Hematopoietic multipotent progenitor cell (in vitro differentiated cells): ENCODE measurements around the gene PITPNC1. TPM values are rescaled to one million over a fixed set of nuclear protein-coding genes. Genes with fewer than 3 reads are reported as not detected.
"Not testable (repeated sequence)": the region's sequence is repeated elsewhere in the genome, so short reads cannot be mapped to it uniquely, and the experiment has no call there.

Experiments
- DNase-seq, 3 donors: peaks; one replicate each; pipeline ENCODE4 v3.0.0-alpha.2; 2011 to 2015; ENCODE audit warnings: low read depth in 2 of 3, low spot score in 2 of 3
- total RNA-seq: library from RNA; depleted of rRNA; stranded (reverse); fragments of >200 nt; gene quantifications from one replicate; pipeline ENCODE4 v1.2.3, GENCODE V29; 2012

Gene PITPNC1
- total RNA-seq, 1 donor: 5.9 TPM

DNA sequence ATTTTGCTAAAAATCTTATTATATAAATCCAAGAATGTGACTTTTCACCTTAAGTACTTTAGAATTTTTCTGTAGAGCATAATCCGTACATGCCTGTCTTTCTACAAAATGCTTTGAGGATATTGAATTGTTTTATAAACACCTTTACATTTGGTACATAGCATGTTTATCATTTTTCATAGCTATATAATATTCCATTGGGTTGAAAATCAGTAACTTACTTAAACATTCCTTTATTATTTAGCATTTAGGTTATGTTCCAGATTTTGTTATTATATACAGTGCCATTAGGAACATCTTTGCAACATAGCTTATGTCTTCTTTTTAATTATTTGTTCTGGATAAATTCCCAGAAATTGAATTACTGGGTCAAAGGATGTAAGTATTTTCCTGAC, 323.6 kb downstream of the PITPNC1 start:
- DNase-seq: no peak

GRCh38 chr17:67702861-67703260, 325.8 kb downstream of the PITPNC1 start:
- not testable (repeated sequence) for DNase-seq

GRCh38 chr17:67707442-67707841, 330.4 kb downstream of the PITPNC1 start:
- DNase-seq: no peak

DNA sequence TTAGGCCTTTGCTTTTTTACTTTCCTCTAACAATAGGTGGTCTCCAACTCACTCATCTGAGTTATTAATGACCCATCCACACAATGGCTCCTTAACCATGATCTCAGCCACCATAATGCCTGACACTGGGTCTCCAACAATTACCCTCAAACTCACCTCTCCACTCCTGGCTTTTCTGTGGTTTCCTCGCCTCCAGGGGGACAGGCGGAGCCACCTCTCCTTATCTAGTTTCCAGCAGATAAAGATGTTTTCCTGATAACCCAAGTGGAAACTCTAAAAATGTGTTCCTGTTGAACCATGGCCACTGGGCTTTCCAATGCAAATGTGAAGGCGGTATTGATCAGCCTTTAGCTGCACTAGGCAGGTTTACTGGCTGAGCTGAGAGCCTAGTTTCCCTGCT, 331.3 kb downstream of the PITPNC1 start:
- no peak for DNase-seq

DNA sequence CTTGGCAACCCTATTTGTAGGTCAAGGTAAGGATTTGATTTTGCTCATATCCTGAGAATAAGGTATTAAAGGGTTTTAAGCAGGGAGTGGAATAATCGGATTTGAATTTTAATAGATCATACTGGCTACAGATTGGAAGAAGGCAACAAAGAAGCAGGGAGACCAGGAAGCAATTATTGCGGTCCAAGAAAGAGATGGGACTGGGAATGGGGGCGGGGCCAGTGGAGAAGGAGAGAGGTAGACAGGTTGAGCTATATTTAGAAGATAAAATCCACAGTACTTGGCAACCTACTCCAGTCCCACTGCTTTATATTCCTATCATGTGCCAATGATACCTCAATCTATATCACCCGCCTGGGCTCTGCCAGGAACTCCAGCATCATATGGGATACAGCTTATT, 334.8 kb downstream of the PITPNC1 start:
- no peak for DNase-seq

DNA sequence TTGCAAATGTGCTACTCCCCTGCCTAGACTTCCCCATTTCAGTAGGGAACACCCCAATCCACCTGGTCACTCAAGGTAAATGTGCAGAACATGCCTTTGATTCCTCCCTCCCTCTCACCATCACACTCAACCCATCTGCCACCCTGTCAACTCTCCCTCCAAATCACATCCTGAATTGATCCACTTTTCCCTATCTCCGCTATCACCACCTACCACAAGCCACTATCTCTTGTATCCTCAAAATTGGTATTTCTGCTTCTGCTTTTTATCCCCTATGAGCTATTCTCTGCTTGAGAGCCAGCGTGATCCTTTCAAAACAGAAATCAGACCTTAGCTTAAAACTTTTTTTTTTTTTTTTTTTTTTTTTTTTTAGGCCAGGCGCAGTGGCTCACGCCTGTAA, 335.3 kb downstream of the PITPNC1 start:
- DNase-seq: no peak

DNA sequence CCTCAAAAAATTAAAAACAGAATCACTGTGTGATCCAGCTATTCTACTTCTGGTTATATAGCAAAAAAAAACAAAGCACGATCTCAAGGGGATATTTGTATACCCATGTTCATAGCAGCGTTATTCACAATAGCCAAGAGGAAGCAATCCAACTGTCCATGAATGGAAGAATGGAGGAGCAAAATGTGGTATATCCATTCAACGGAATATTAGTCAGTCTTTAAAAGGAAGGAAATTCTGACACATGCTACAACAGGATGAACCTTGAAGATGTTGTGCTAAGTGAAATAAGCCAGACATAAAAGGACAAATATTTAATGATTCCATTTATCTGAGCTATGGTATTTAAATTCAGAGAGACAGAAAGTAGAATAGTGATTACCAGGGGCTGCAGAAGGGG, 336.1 kb downstream of the PITPNC1 start:
- DNase-seq: no peak

DNA sequence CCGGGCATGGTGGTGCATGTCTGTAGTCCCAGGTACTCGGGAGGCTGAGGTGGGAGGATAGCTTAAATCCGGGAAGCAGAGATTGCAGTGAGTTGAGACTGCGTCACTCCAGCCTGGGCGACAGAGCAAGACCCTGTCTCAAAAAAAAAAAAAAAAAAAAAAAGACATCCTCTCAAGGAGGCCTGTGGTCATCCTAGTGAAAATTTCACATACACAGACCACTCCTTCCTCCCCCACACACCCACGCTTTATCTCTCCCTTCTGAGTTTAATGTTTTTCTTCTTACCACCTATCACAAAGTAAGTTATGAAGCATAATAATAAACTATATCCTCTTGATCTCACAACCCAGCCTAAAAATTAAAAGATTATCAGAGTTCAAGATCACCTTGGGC, 339.3 kb downstream of the PITPNC1 start:
- no peak for DNase-seq

DNA sequence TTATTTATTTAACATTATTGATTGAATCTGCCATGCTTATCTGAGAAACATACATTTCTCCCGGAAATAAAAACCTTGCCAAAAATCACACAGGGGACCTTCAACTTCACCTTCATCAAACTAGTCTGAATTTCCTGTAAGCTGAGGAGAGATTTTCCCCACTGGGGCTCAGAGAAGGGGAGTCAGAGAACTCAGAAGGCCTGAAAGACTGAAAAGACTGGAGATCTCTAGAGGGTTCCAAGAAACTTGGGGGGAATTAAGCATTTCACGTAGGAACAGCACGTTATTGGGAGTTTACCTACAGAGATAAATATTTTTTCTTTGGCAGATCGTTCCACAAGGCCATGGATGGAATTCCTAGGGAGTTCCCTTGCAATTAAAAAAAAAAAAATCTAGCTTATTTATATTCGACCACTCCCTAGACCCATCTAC, 340.1 kb downstream of the PITPNC1 start:
- DNase-seq: no peak

DNA sequence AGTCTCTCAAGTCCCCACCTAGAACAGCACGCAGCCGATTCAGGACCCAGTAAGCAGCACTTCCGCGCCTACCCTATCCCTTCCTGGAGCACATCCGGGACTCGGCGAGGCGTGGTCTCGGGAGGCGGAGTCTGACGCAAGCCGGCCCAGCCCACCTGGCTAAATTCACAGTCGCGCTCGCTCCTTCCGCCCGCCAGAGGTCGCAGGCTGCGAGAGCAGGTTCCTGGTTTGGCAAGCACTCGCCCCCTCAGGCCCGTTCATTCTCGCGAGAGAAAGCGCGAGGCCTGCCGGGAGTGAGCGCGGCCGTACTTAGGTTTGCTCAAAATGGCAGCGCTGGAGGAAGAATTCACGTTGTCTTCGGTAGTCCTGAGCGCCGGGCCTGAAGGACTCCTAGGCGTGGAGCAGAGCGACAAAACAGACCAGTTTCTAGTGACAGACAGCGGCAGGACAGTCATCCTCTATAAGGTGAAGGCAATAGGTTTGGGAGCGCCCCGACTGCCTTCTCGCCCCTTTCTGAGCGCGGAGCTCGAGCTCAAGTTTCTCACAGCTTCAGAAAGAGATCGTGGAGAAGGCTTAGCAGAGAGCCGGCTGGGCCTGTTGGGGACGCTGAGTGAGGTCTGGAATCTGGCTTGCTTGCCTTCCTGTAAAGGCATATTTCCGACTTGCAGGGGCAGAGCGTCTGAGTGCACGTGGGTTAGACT, 340.7 kb downstream of the PITPNC1 start, which contains the start of gene NOL11:
NOL11 (plus strand) TSS at position 313 of the 701 bp plus-strand sequence; CDS start at position 325, 12 bp downstream.
- peak; percentile 97 to 99 (median 99) for DNase-seq

GRCh38 chr17:67718325-67718941, 341.4 kb downstream of the PITPNC1 start:
- peak in 1 of 3 donors; percentile 42 for DNase-seq

DNA sequence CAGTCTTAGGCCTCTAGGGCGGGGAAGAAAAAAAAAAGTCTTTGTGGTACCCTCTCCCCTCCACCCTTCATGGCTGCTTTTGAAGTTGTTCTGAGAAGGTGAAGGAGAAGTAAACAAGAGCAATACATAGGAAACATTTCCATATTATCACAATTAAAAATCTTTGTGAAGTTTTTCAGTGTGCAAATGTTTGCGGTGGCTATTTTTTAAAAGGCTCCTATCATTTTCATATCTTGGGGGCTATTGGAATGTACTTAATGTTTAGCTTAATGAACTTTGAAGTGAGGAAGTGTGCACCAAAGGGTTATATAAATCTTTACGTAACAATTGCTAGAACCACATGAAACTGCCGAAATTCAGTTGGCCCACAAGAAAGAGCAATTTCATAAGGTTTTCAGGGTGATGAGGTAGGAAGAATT, 348.3 kb downstream of the PITPNC1 start:
- DNase-seq: no peak

- DNase-seq: no peak
Observed at GRCh38 chr17:67725807-67726206, 348.7 kb downstream of the PITPNC1 start.

- not testable (repeated sequence) for DNase-seq
Observed at GRCh38 chr17:67727152-67728039, 350.3 kb downstream of the PITPNC1 start.

- DNase-seq: no peak
Observed at GRCh38 chr17:67729903-67730302, 352.8 kb downstream of the PITPNC1 start.

DNA sequence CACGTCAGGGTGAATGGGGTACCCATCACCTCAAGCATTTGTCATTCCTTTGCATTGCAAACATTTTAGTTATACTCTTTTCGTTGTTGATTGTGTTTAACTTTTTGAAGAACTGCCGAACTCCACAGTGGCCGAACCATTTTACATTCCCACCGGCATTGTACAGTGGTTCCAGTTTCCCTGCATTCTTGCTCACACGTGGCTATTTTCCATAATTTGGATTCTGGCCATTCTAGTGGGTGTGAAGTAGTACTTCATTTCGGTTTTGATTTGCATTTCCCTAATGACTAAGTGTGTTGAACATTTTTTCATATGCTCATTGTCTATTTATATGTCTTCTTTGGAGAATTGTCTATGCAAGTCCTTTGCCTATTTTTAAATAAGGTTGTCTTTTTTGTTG, 353.6 kb downstream of the PITPNC1 start:
- no peak for DNase-seq

GRCh38 chr17:67733449-67733848, 356.4 kb downstream of the PITPNC1 start:
- no peak for DNase-seq

DNA sequence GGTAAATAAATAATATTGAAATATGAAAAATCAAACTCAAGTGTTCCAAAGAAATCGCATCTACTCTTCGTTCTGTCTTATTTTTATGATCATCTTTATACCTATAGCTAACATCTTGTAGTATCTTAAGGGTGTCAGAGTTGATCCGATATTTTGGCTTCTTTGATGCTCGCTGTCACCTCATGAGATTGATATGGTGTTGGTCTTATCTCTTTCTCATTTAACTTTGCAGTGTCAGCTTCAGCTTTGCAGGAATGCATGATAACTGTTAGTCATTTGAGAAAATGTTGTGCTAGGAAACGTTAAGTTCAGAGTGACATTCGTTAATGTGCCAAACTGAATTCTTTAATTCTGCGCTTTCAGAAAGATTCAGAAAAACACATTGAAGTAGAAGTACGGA, 360.1 kb downstream of the PITPNC1 start:
- DNase-seq: no peak

DNA sequence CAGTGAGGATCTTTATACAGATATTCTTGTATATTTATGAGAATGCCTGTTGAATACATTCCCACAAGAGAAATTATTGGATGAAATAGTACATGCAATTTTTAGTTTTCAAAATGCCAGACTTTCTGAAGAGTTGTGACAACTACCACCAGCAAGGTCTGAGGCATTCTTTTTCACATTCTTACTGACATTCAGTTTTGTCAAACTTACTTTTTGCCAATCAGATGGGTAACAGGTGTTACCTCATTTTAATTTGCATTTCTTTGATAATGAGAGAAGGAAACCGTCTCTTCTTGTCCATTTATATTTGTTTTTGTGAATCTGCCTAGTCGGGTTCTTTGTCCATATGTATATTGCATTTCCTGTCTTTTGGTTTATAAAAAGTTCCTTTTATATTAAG, 364.9 kb downstream of the PITPNC1 start:
- DNase-seq: no peak
